ENCODE measurements around the gene ZG16.

The ZG16 gene

GRCh38 chr16:29805232-29806098 lies 27.4 kb downstream of the ZG16 start:
- H3K4me3 ChIP-seq (ENCODE audit: low read depth, low read length) = peak overlapping the region; percentile 86
- peak overlapping the region; percentile 81 for H3K27ac ChIP-seq (ENCODE audit: low read depth, low read length)
- peaks cover 16% of the 10 kb centered on the region for H3K79me2 ChIP-seq (ENCODE audit: control insufficient read depth, insufficient read depth, low read length, unreplicated experiment)
- H3K36me3 ChIP-seq (ENCODE audit: insufficient read depth, low read length) = peaks cover 18% of the 10 kb centered on the region; the same call in 1 of the 2 replicates
- H3K4me1 ChIP-seq (ENCODE audit: control insufficient read depth, insufficient read depth, low read length, unreplicated experiment) = peaks cover 34% of the 10 kb centered on the region
- no peaks in the 10 kb centered on the region for H3K27me3 ChIP-seq (ENCODE audit: insufficient read depth, low read length)
- H2AFZ ChIP-seq (ENCODE audit: low read length, unreplicated experiment) = peak overlapping the region; percentile 39

GRCh38 chr16:29806099-29806579 lies 28.1 kb downstream of the ZG16 start, which contains the start of gene MAZ:
Gene MAZ, plus strand, starts transcription at chr16:29806529. Its CDS starts 173 bp downstream, at chr16:29806702.
- Histone ChIP-seq H3K36me3 (ENCODE audit: insufficient read depth, low read length) (peaks cover 18% of the 10 kb centered on the region; the same call in 1 of the 2 replicates), H3K27ac (ENCODE audit: low read depth, low read length) (peak within 1 kb of the TSS; percentile 81), H2AFZ (ENCODE audit: low read length, unreplicated experiment) (no peak within 1 kb of the TSS)

GRCh38 chr16:29806641-29807425 lies 28.8 kb downstream of the ZG16 start:
- Histone ChIP-seq H3K27me3 (ENCODE audit: insufficient read depth, low read length) (no peaks in the 10 kb centered on the region), H2AFZ (ENCODE audit: low read length, unreplicated experiment) (no peak overlapping the region), H3K4me3 (ENCODE audit: low read depth, low read length) (peak overlapping the region; percentile 86), H3K36me3 (ENCODE audit: insufficient read depth, low read length) (peaks cover 18% of the 10 kb centered on the region; the same call in 1 of the 2 replicates), H3K79me2 (ENCODE audit: control insufficient read depth, insufficient read depth, low read length, unreplicated experiment) (peaks cover 16% of the 10 kb centered on the region), H3K4me1 (ENCODE audit: control insufficient read depth, insufficient read depth, low read length, unreplicated experiment) (peaks cover 39% of the 10 kb centered on the region), H3K27ac (ENCODE audit: low read depth, low read length) (peak overlapping the region; percentile 52)

More at GRCh38 chr16:29806099-29806579, 28.1 kb downstream of the ZG16 start, which contains the start of gene MAZ:
- H3K4me1 ChIP-seq (ENCODE audit: control insufficient read depth, insufficient read depth, low read length, unreplicated experiment) = peaks cover 39% of the 10 kb centered on the region
- H3K4me3 ChIP-seq (ENCODE audit: low read depth, low read length) = peak within 1 kb of the TSS; percentile 86
- no peaks in the 10 kb centered on the region for H3K27me3 ChIP-seq (ENCODE audit: insufficient read depth, low read length)
- H3K79me2 ChIP-seq (ENCODE audit: control insufficient read depth, insufficient read depth, low read length, unreplicated experiment) = peaks cover 16% of the 10 kb centered on the region

GRCh38 chr16:29807426-29808218 lies 29.6 kb downstream of the ZG16 start:
- Histone ChIP-seq H3K27ac (ENCODE audit: low read depth, low read length) (peak overlapping the region; percentile 52), H2AFZ (ENCODE audit: low read length, unreplicated experiment) (no peak overlapping the region), H3K79me2 (ENCODE audit: control insufficient read depth, insufficient read depth, low read length, unreplicated experiment) (peaks cover 16% of the 10 kb centered on the region), H3K36me3 (ENCODE audit: insufficient read depth, low read length) (peaks cover 13% of the 10 kb centered on the region; the same call in 1 of the 2 replicates), H3K4me3 (ENCODE audit: low read depth, low read length) (peak overlapping the region; percentile 86), H3K27me3 (ENCODE audit: insufficient read depth, low read length) (no peaks in the 10 kb centered on the region), H3K4me1 (ENCODE audit: control insufficient read depth, insufficient read depth, low read length, unreplicated experiment) (peaks cover 39% of the 10 kb centered on the region)

GRCh38 chr16:29808219-29808900 lies 30.3 kb downstream of the ZG16 start:
- Histone ChIP-seq H2AFZ (ENCODE audit: low read length, unreplicated experiment) (no peak overlapping the region), H3K27ac (ENCODE audit: low read depth, low read length) (peak overlapping the region; percentile 52), H3K79me2 (ENCODE audit: control insufficient read depth, insufficient read depth, low read length, unreplicated experiment) (peaks cover 16% of the 10 kb centered on the region), H3K27me3 (ENCODE audit: insufficient read depth, low read length) (no peaks in the 10 kb centered on the region), H3K4me3 (ENCODE audit: low read depth, low read length) (peak overlapping the region; percentile 86), H3K36me3 (ENCODE audit: insufficient read depth, low read length) (peaks cover 9% of the 10 kb centered on the region; the same call in 1 of the 2 replicates), H3K4me1 (ENCODE audit: control insufficient read depth, insufficient read depth, low read length, unreplicated experiment) (peaks cover 39% of the 10 kb centered on the region)

- Histone ChIP-seq H3K79me2 (ENCODE audit: control insufficient read depth, insufficient read depth, low read length, unreplicated experiment) (peaks cover 16% of the 10 kb centered on the region), H3K27me3 (ENCODE audit: insufficient read depth, low read length) (no peaks in the 10 kb centered on the region), H3K27ac (ENCODE audit: low read depth, low read length) (no peak overlapping the region), H3K36me3 (ENCODE audit: insufficient read depth, low read length) (peaks cover 9% of the 10 kb centered on the region; the same call in 1 of the 2 replicates), H3K4me1 (ENCODE audit: control insufficient read depth, insufficient read depth, low read length, unreplicated experiment) (peaks cover 34% of the 10 kb centered on the region), H2AFZ (ENCODE audit: low read length, unreplicated experiment) (no peak overlapping the region), H3K4me3 (ENCODE audit: low read depth, low read length) (peak overlapping the region; percentile 86)
These were observed 31.1 kb downstream of the ZG16 start for GRCh38 chr16:29809031-29809747.

- peaks cover 33% of the 10 kb centered on the region for H3K4me1 ChIP-seq (ENCODE audit: control insufficient read depth, insufficient read depth, low read length, unreplicated experiment)
- H3K79me2 ChIP-seq (ENCODE audit: control insufficient read depth, insufficient read depth, low read length, unreplicated experiment) = peaks cover 16% of the 10 kb centered on the region
- no peak overlapping the region for H3K27ac ChIP-seq (ENCODE audit: low read depth, low read length)
- H2AFZ ChIP-seq (ENCODE audit: low read length, unreplicated experiment) = no peak overlapping the region
- peak overlapping the region; percentile 86 for H3K4me3 ChIP-seq (ENCODE audit: low read depth, low read length)
- peaks cover 9% of the 10 kb centered on the region; the same call in 1 of the 2 replicates for H3K36me3 ChIP-seq (ENCODE audit: insufficient read depth, low read length)
- H3K27me3 ChIP-seq (ENCODE audit: insufficient read depth, low read length) = no peaks in the 10 kb centered on the region
These were observed 32.0 kb downstream of the ZG16 start for GRCh38 chr16:29809850-29810698.

- Histone ChIP-seq H3K79me2 (ENCODE audit: control insufficient read depth, insufficient read depth, low read length, unreplicated experiment) (peaks cover 16% of the 10 kb centered on the region), H3K27ac (ENCODE audit: low read depth, low read length) (no peak overlapping the region), H3K4me1 (ENCODE audit: control insufficient read depth, insufficient read depth, low read length, unreplicated experiment) (peaks cover 34% of the 10 kb centered on the region), H3K27me3 (ENCODE audit: insufficient read depth, low read length) (no peaks in the 10 kb centered on the region), H3K4me3 (ENCODE audit: low read depth, low read length) (no peak overlapping the region; the same call in 1 of the 2 replicates), H2AFZ (ENCODE audit: low read length, unreplicated experiment) (no peak overlapping the region), H3K36me3 (ENCODE audit: insufficient read depth, low read length) (peaks cover 9% of the 10 kb centered on the region; the same call in 1 of the 2 replicates)
These were observed 32.7 kb downstream of the ZG16 start for GRCh38 chr16:29810699-29811169.

All from ACC112 (cell line).